K562 (cell line): ENCODE measurements around the gene PLA2G2C. TPM values are rescaled to one million over a fixed set of nuclear protein-coding genes. Genes with fewer than 3 reads are reported as not detected.
A peak's percentile ranks its signal among the peaks of the same experiment; 100 is the strongest.

Experiments used
- ADNP ChIP-seq: fragments of 200-800 bp; sonication (Bioruptor generic); IDR thresholded peaks from 2 replicates; pipeline ENCODE4 v1.6.1; 2016; ENCODE audit warnings: missing genetic modification characterization, missing compliant biosample characterization
- ARID3A ChIP-seq: IDR thresholded peaks from 2 replicates; pipeline ENCODE4 v1.6.1; 2012; ENCODE audit warnings: low read depth, low read length, improper control_type of control experiment, borderline replicate concordance
- GMEB1 ChIP-seq: fragments of 250-450 bp; sonication (Bioruptor Pico); IDR thresholded peaks from 2 replicates; pipeline ENCODE4 v1.4.0; 2020; ENCODE audit warnings: mild to moderate bottlenecking
- HDAC3 ChIP-seq: fragments of 450-650 bp; IDR thresholded peaks from 2 replicates; pipeline ENCODE4 v1.6.1; 2018; ENCODE audit warnings: borderline replicate concordance, mild to moderate bottlenecking, moderate library complexity; ENCODE audit not compliant: partially characterized antibody
- KAT7 ChIP-seq: sonication (generic); formaldehyde crosslinking; IDR thresholded peaks from 2 replicates; pipeline ENCODE4 v1.8.0; 2022; ENCODE audit warnings: missing genetic modification reagents, mild to moderate bottlenecking, borderline replicate concordance
- KDM1A ChIP-seq, 2 experiments: fragments of 450-650 bp; IDR thresholded peaks; 2 replicates each; pipeline ENCODE4 v1.6.1; 2016; ENCODE audit warnings: mild to moderate bottlenecking in 2 of 2
- PTBP1 ChIP-seq: fragments of 200-400 bp; formaldehyde crosslinking; IDR thresholded peaks from 2 replicates; pipeline ENCODE4 v1.6.1; 2017; ENCODE audit warnings: low read depth, low read length
- RCOR1 ChIP-seq, 2 experiments: IDR thresholded peaks; 2 replicates each; pipeline ENCODE4 v1.6.1; 2012; ENCODE audit warnings: low read depth in 2 of 2, low read length in 2 of 2, borderline replicate concordance in 1 of 2, improper control_type of control experiment in 1 of 2
- RFX5 ChIP-seq: IDR thresholded peaks from 2 replicates; pipeline ENCODE4 v1.6.1; 2011; ENCODE audit warnings: low read depth, mild to moderate bottlenecking, improper control_type of control experiment, low read length
- SMARCA5 ChIP-seq: fragments of 450-650 bp; IDR thresholded peaks from 2 replicates; pipeline ENCODE4 v1.6.1; 2016
- TFE3 ChIP-seq: fragments of 450-650 bp; formaldehyde crosslinking; IDR thresholded peaks from 2 replicates; pipeline ENCODE4 v1.4.0; 2020; ENCODE audit warnings: mild to moderate bottlenecking, mixed read lengths
- TRIM25 ChIP-seq: fragments of 450-650 bp; IDR thresholded peaks from 2 replicates; pipeline ENCODE4 v1.7.0; 2016; ENCODE audit warnings: borderline replicate concordance
- U2AF2 ChIP-seq: fragments of 200-400 bp; formaldehyde crosslinking; optimal IDR thresholded peaks from 2 replicates; pipeline ENCODE3; 2017; ENCODE audit warnings: low read depth, mild to moderate bottlenecking, low read length
- ZBTB1 ChIP-seq: sonication (generic); formaldehyde crosslinking; IDR thresholded peaks from 2 replicates; pipeline ENCODE4 v1.8.1; 2023; ENCODE audit warnings: missing genetic modification reagents, low read depth, mild to moderate bottlenecking, borderline replicate concordance
- ZBTB43 ChIP-seq: sonication (generic); formaldehyde crosslinking; IDR thresholded peaks from 2 replicates; pipeline ENCODE4 v1.8.0; 2023; ENCODE audit warnings: mild to moderate bottlenecking, missing genetic modification reagents
- ZFP36 ChIP-seq: fragments of 150-350 bp; IDR thresholded peaks from 2 replicates; pipeline ENCODE4 v1.6.1; 2018; ENCODE audit warnings: low read length, low read depth; ENCODE audit not compliant: partially characterized antibody
- ZNF143 ChIP-seq: sonication (generic); formaldehyde crosslinking; IDR thresholded peaks from 2 replicates; pipeline ENCODE4 v1.9.0; 2022; ENCODE audit warnings: mild to moderate bottlenecking, missing genetic modification reagents
- ZNF311 ChIP-seq: fragments of 250-450 bp; sonication (Bioruptor Pico); IDR thresholded peaks from 2 replicates; pipeline ENCODE4 v1.4.0; 2020; ENCODE audit warnings: mild to moderate bottlenecking, moderate library complexity
- polyA plus RNA-seq, 8 experiments: library from polyadenylated mRNA; depleted of rRNA in 4 of 8; stranded (reverse) in 5 of 8; unstranded in 3 of 8; fragments of >200 nt; fragmentation: Nextera tagmentation in 2 of 8; fragmentation: Illumina TruSeq in 1 of 8; extraction: Ambion mirVana in 2 of 8; extraction: Trizol in 1 of 8; gene quantifications; 2 replicates each; pipeline versions ENCODE4 v1.2.1 to v1.2.3, GENCODE V29; 2011 to 2014; ENCODE audit warnings: inconsistent platforms in 1 of 8, missing spikeins in 1 of 8
- total RNA-seq, 7 experiments: library from RNA; depleted of rRNA in 6 of 7; stranded (reverse); fragments of >200 nt in 6 of 7; fragmentation: Illumina TruSeq in 2 of 7; extraction: Trizol in 2 of 7; gene quantifications; 2 replicates each; pipeline versions ENCODE4 v1.2.1 to v1.2.3, GENCODE V29; 2011 to 2021; ENCODE audit warnings: low replicate concordance in 1 of 7

PLA2G2C gene
- total and polyA plus RNA-seq, 9 of the 15 experiments (the other 6 are each of a cell fraction or from before 2014, with no cell fraction given) = 0.14 to 0.49 (median 0.21) TPM

- no peak for TF ChIP-seq GMEB1 (CRISPR knock-in tag)
- peak; percentile 79; the same call in 1 of the 2 replicates for TF ChIP-seq PTBP1
- TF ChIP-seq ZFP36 = peak; percentile 85
- no peak for TF ChIP-seq ZNF311 (CRISPR knock-in tag)
- TF ChIP-seq SMARCA5 = peak; percentile 78; the same call in 1 of the 2 replicates
- TF ChIP-seq TRIM25 = no peak
- TF ChIP-seq HDAC3 = no peak
- TF ChIP-seq ZNF143 (CRISPR knock-in tag) = 0 out of 2 replicates have a peak, but pooled peaks have one; percentile 28
- TF ChIP-seq U2AF2 = no peak
- no peak for TF ChIP-seq RFX5
- TF ChIP-seq ZBTB1 = 0 out of 2 replicates have a peak, but pooled peaks have one; percentile 38
- peak; percentile 77 to 87 for TF ChIP-seq KDM1A (IDR thresholded peaks at IDR 0.05)
- no peak for TF ChIP-seq ARID3A
- no peak for TF ChIP-seq KAT7 (CRISPR knock-in tag)
- TF ChIP-seq ADNP (tag) = peak; percentile 91
- no peak for TF ChIP-seq ZBTB43 (CRISPR knock-in tag)
- TF ChIP-seq RCOR1 (IDR thresholded peaks at IDR 0.05; ENCODE audit: borderline replicate concordance in 1 of 2, low read depth in 2 of 2, low read length in 2 of 2) = peak in 1 of 2 experiments; percentile 57; a peak in 2 of 4 replicates
- no peak for TF ChIP-seq TFE3
- TF ChIP-seq, all 486 proteins: peak for 13
Observed at GRCh38 chr1:20169932-20170331, 16.4 kb downstream of the PLA2G2C start (continued).
